NB4 (cell line): Measurements from ENCODE around the gene SLC27A6.

Experiments
- DNase-seq: peaks from one replicate; pipeline ENCODE4 v3.0.0; 2010; ENCODE audit warnings: low read depth
- H3K4me3 ChIP-seq: one replicate; pipeline ENCODE4 v1.5.1; 2011; ENCODE audit warnings: mild to moderate bottlenecking, low read depth, low read length, moderate library complexity
- MYC ChIP-seq: IDR thresholded peaks from 2 replicates; pipeline ENCODE4 v1.6.1; 2011; ENCODE audit warnings: low read depth, low read length
- POLR2A ChIP-seq: IDR thresholded peaks from 2 replicates; pipeline ENCODE4 v1.6.1; 2011; ENCODE audit warnings: mild to moderate bottlenecking; ENCODE audit not compliant: insufficient read length; ENCODE audit errors: extremely low read depth
- TF ChIP-seq, protein P1 (sequence below): IDR thresholded peaks from 2 replicates; pipeline ENCODE4 v1.6.1; 2011; ENCODE audit warnings: low read depth, low read length
- TF ChIP-seq, protein P2 (sequence below): IDR thresholded peaks from one replicate; pipeline ENCODE4 v1.5.1; 2012; ENCODE audit warnings: low read depth, low read length

Gene SLC27A6

DNA sequence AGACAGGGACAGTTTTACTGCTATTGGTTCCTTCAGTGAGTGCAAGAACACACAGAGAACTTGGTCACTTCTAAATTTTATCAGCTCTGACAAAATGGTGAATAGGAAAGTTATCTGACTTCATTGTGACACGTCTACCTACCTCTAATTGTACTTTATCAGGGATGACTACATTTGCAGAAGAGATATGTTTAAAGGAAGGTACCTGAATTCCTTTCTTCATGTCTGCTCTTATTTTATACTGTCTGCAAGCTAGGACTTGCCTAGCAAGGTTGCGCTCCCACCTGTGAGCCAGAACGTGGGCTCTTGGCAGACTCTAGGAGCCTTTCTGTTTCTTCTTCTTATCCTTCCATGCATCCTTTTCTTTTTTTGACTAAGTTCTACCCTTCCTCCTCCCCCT is 1.6 kb downstream of the SLC27A6 start:
- no peak overlapping the region for H3K4me3 ChIP-seq
- no peak for DNase-seq
- no peak for TF ChIP-seq POLR2A

DNA sequence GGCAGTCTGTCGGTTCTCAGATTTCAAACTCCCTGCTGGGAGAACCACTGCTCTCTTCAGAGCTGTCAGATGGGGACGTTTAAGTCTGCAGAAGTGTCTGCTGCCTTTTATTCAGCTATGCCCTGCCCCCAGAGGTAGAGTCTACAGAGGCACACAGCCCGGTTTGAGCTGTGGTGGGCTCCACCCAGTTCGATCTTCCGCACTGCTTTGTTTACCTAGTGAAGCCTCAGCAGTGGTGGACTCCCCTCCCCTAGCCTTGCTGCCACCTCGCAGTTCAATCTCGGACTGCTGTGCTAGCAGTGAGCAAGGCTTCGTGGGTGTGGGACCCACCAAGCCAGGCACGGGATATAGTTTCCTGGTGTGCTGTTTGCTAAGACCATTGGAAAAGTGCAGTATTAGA is 8.0 kb downstream of the SLC27A6 start:
- TF ChIP-seq POLR2A (no peak), MYC (no peak)
- TF ChIP-seq, protein P1, sequence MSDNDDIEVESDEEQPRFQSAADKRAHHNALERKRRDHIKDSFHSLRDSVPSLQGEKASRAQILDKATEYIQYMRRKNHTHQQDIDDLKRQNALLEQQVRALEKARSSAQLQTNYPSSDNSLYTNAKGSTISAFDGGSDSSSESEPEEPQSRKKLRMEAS: no peak
- TF ChIP-seq, protein P2, sequence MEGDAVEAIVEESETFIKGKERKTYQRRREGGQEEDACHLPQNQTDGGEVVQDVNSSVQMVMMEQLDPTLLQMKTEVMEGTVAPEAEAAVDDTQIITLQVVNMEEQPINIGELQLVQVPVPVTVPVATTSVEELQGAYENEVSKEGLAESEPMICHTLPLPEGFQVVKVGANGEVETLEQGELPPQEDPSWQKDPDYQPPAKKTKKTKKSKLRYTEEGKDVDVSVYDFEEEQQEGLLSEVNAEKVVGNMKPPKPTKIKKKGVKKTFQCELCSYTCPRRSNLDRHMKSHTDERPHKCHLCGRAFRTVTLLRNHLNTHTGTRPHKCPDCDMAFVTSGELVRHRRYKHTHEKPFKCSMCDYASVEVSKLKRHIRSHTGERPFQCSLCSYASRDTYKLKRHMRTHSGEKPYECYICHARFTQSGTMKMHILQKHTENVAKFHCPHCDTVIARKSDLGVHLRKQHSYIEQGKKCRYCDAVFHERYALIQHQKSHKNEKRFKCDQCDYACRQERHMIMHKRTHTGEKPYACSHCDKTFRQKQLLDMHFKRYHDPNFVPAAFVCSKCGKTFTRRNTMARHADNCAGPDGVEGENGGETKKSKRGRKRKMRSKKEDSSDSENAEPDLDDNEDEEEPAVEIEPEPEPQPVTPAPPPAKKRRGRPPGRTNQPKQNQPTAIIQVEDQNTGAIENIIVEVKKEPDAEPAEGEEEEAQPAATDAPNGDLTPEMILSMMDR: no peak
- no peak for DNase-seq

DNA sequence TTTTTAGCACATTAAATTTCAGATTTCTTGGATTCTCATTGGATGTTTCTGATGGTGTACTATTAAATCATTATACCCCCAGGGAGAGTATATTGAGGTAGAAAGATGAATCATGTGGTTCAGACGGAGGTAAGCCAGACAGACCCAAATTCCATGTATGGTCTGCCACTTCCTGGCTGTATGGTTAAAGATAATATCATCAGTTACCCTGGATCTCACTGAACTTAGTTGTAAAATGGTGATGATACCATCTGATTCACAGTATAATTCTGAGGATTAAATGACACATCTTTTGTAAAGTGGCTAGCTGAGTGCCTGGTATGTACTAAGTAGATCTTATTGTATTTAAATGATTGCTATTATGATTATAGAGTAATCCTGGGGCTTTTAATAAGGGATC is 9.3 kb downstream of the SLC27A6 start:
- no peak overlapping the region for H3K4me3 ChIP-seq
- no peak for DNase-seq
- TF ChIP-seq, protein P2: no peak
- TF ChIP-seq MYC (no peak), POLR2A (no peak)
- TF ChIP-seq, protein P1: no peak

More for the DNA sequence above, 8.0 kb downstream of the SLC27A6 start:
- H3K4me3 ChIP-seq: no peak overlapping the region

DNA sequence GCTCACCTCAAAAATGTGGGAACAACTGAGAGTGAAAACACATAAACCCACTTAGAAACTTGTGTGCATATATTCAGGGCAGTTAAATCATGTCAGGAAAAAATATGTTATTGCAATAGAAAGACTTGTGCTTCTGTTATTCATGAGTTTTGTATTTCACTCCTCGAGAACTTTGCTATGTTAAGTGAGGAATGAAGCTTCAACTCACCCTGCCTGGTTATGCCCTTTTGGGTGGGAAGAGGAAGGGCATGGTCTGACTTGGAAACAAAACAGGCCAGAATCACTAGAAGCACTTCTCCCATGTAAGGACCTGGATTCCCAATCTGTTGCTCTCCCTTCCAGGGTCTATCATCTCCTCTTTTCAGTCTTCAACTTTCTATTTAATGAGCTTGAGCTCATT is 14.5 kb downstream of the SLC27A6 start:
- no peak for DNase-seq
- H3K4me3 ChIP-seq: no peak overlapping the region
- TF ChIP-seq, protein P2: no peak
- TF ChIP-seq POLR2A: no peak
- no peak for TF ChIP-seq MYC
- TF ChIP-seq, protein P1: no peak

DNA sequence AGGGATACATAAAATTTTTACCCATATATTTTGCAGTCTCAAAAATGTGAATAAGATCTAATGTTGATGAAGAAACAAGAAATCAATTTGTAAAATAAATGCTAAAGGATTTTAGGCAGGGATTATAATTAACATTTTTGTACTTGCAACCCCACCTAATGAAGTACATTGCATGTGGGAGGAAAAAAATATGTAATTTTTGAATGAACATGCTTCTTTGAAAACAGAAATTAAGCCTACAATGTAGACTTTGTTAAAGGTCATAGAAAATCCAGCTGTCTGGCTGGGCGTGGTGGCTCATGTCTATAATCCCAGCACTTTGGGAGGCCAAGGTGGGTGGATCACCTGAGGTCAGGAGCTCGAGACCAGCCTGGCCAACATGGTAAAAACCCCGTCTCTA is 15.6 kb downstream of the SLC27A6 start:
- DNase-seq: no peak
- TF ChIP-seq POLR2A (no peak), MYC (no peak)
- TF ChIP-seq, protein P1: no peak
- TF ChIP-seq, protein P2: no peak
- H3K4me3 ChIP-seq: no peak overlapping the region

DNA sequence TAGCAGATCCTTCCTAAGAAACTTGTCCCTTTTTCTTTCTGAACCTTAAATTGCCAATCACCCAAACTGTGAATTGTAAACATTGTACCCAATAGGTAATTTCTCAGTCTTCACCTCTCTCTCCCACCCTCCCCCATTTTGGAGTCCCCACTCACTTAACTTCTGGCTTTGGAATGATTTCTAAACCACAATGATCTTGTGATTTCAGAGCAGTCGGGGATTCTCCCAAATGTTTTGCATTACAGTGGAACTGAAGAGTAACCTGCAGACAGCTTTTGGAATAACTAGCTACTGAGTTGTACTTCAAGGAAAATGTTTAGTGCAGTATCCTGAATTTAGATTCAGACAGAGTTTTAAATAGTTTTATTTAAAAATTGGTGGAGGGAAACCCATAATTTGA is 19.2 kb downstream of the SLC27A6 start:
- no peak overlapping the region for H3K4me3 ChIP-seq
- no peak for TF ChIP-seq POLR2A
- TF ChIP-seq, protein P1: no peak
- no peak for TF ChIP-seq MYC
- TF ChIP-seq, protein P2: no peak
- DNase-seq: no peak
